ENCODE measurements around the gene LRCH4. TPM values are rescaled to one million over a fixed set of nuclear protein-coding genes. Genes with fewer than 3 reads are reported as not detected.
"Not testable (repeated sequence)": the region's sequence is repeated elsewhere in the genome, so short reads cannot be mapped to it uniquely, and the experiment has no call there.

Gene LRCH4
- total and polyA plus RNA-seq, 2 of the 13 experiments (the other 11 are each of a cell fraction or from before 2014, with no cell fraction given): 7.0 to 9.3 TPM

- DNase-seq (ENCODE audit: low spot score): peak; percentile 60
- Histone ChIP-seq H3K4me2 (ENCODE audit: low read depth, low read length) (peak overlapping the region; percentile 21), H3K4me3 (replicated peaks in 1 of 3; ENCODE audit: insufficient read depth in 1 of 3, low read depth in 2 of 3, low read length in 3 of 3) (0 out of 6 replicates have a peak overlapping the region, but pooled peaks of 1 of the 3 experiments have one; percentile 4), H3K4me1 (ENCODE audit: insufficient read depth, low read length) (peaks cover 31% of the 10 kb centered on the region)
- H3K27me3 ChIP-seq (ENCODE audit: control insufficient read depth in 1 of 2, insufficient read depth in 2 of 2, low read length in 2 of 2); H3K36me3 ChIP-seq (replicated peaks in 1 of 2; ENCODE audit: control insufficient read depth in 1 of 2, insufficient read depth in 2 of 2, low read length in 2 of 2); H3K9me3 ChIP-seq (ENCODE audit: low read length); H3K79me2 ChIP-seq (ENCODE audit: insufficient read depth, low read length); BruUV-seq (replicated peaks); H3K27ac ChIP-seq (ENCODE audit: extremely low read length, insufficient read depth, low read length); in situ Hi-C loops (cut with HindIII; ENCODE audit: extremely low pct_ligation_motif_present, low pct_unique_long_range_greater_than_20kb); H4K20me1 ChIP-seq (ENCODE audit: insufficient read depth, low read length); H2AFZ ChIP-seq (ENCODE audit: low read length); POLR2A ChIA-PET; H3K9ac ChIP-seq (ENCODE audit: insufficient read depth, low read depth, low read length); CTCF ChIA-PET (ENCODE audit: low intra/inter-chr PET ratio, low total read pairs); TF ChIP-seq SOX6 (IDR thresholded peaks at IDR 0.05); HNF4G (CRISPR knock-in tag; IDR thresholded peaks at IDR 0.05; ENCODE audit: borderline replicate concordance, low read depth); SOX13 (IDR thresholded peaks at IDR 0.05): not testable (repeated sequence)
- WGBS (ENCODE audit: low lambda C conversion rate): 4% methylated on average over 12 of the region's 12 CpGs
- intact Hi-C loops (cut with micrococcal nuclease; ENCODE audit: unreplicated experiment): loop anchor here (1.0 kb wide), 1 partner anchor 19 kb away; no protein-coding TSS in a partner anchor
- FAIRE-seq: peak; percentile 28
- peak; percentile 63; the same call in 1 of the 2 replicates for TF ChIP-seq ZNF362 (CRISPR knock-in tag; IDR thresholded peaks at IDR 0.05; ENCODE audit: borderline replicate concordance)
- peak; percentile 78 for TF ChIP-seq SOX6 (CRISPR knock-in tag; IDR thresholded peaks at IDR 0.05)
- TF ChIP-seq HNF4G (IDR thresholded peaks at IDR 0.05; ENCODE audit: borderline replicate concordance, low read depth, low read length): peak; percentile 42; the same call in 1 of the 2 replicates
- peak; percentile 38; the same call in 1 of the 2 replicates for TF ChIP-seq RXRA (CRISPR knock-in tag; IDR thresholded peaks at IDR 0.05)
- 0 out of 2 replicates have a peak, but pooled peaks have one; percentile 33 for TF ChIP-seq ZNF441 (CRISPR knock-in tag; IDR thresholded peaks at IDR 0.05; ENCODE audit: borderline replicate concordance)
- TF ChIP-seq RARA (CRISPR knock-in tag; IDR thresholded peaks at IDR 0.05): 0 out of 2 replicates have a peak, but pooled peaks have one; percentile 37
- TF ChIP-seq SOX5 (CRISPR knock-in tag; IDR thresholded peaks at IDR 0.05; ENCODE audit: borderline replicate concordance): peak; percentile 71; the same call in 1 of the 2 replicates
- 0 out of 2 replicates have a peak, but pooled peaks have one; percentile 15 for TF ChIP-seq ARID3A (IDR thresholded peaks at IDR 0.05; ENCODE audit: low read depth, low read length)
- peak in 1 of 2 experiments; percentile 71; a peak in 2 of 4 replicates for TF ChIP-seq SOX13 (CRISPR knock-in tag; conservative IDR thresholded peaks at IDR 0.05 in 1 of 2, IDR thresholded peaks at IDR 0.05 in 1 of 2)
- peak; percentile 61 for TF ChIP-seq HNF4A (CRISPR knock-in tag; IDR thresholded peaks at IDR 0.05)
- 0 out of 2 replicates have a peak, but pooled peaks have one; percentile 25 for TF ChIP-seq MED1 (CRISPR knock-in tag; IDR thresholded peaks at IDR 0.05)
- TF ChIP-seq, protein P1, sequence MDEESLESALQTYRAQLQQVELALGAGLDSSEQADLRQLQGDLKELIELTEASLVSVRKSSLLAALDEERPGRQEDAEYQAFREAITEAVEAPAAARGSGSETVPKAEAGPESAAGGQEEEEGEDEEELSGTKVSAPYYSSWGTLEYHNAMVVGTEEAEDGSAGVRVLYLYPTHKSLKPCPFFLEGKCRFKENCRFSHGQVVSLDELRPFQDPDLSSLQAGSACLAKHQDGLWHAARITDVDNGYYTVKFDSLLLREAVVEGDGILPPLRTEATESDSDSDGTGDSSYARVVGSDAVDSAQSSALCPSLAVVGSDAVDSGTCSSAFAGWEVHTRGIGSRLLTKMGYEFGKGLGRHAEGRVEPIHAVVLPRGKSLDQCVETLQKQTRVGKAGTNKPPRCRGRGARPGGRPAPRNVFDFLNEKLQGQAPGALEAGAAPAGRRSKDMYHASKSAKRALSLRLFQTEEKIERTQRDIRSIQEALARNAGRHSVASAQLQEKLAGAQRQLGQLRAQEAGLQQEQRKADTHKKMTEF (CRISPR knock-in tag; IDR thresholded peaks at IDR 0.05): 0 out of 2 replicates have a peak, but pooled peaks have one; percentile 39
- peak; percentile 56 for TF ChIP-seq CEBPG (CRISPR knock-in tag; IDR thresholded peaks at IDR 0.05)
- 0 out of 4 replicates have a peak, but pooled peaks of 1 of the 2 experiments have one; percentile 20 for TF ChIP-seq ATF4 (CRISPR knock-in tag; IDR thresholded peaks at IDR 0.05)
- peak; percentile 26; the same call in 1 of the 2 replicates for TF ChIP-seq CEBPB (IDR thresholded peaks at IDR 0.05; ENCODE audit: borderline replicate concordance, low read depth, low read length)
- peak; percentile 35; the same call in 2 of the 3 replicates for ATAC-seq
These were observed 57.6 kb downstream of the LRCH4 start for GRCh38 chr7:100528108-100528866.

Data from HepG2 (cell line).